ENCODE results near the gene CYRIA.

DNA sequence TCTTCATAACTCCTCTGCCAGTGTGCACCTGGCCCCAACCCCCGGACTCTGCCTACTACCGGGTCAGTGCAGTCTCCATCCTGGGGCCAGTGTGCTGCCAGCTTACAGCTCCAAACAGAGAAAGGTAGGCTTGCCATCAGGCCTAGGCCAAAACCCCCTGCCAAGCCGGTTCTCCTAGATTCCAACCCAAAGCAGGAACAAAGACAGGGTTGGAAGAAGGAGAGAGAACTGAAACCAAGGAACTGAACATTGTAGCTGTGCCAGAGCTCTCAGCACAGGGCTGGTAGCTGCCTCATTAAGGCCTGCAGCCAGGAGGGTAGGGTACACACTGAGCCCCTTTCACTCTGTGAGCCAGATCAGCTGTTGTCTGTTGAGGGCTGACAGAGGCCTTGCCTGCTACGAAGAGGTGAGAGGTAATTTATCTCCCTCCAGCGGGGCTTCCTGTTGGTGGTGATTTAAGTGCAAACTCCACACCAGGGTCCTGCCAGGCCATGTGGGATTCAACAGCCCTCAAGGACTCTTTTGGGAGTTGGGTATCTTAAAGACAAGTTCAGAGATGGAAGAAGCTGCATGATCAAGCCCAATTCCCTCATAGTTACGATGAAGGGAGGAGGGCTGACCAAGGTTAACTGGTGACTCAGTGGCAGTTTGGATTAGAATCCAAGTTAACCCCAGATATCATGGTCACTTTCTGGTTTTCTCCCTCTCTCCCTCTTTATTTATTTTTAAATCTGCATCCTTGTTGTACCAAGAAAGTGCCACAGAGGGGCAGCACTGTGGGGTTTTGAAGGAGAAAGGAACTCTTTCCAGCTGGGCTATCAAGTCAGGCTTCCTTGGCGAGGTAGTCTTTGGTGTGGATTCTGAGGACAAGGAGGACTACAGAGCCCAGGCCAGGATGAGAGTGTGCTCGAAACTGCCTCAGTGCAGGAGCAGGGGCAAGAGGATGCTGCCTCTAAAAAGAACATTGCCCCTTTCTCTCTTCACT is 48.1 kb downstream of the CYRIA start:
- TF ChIP-seq, protein P1, sequence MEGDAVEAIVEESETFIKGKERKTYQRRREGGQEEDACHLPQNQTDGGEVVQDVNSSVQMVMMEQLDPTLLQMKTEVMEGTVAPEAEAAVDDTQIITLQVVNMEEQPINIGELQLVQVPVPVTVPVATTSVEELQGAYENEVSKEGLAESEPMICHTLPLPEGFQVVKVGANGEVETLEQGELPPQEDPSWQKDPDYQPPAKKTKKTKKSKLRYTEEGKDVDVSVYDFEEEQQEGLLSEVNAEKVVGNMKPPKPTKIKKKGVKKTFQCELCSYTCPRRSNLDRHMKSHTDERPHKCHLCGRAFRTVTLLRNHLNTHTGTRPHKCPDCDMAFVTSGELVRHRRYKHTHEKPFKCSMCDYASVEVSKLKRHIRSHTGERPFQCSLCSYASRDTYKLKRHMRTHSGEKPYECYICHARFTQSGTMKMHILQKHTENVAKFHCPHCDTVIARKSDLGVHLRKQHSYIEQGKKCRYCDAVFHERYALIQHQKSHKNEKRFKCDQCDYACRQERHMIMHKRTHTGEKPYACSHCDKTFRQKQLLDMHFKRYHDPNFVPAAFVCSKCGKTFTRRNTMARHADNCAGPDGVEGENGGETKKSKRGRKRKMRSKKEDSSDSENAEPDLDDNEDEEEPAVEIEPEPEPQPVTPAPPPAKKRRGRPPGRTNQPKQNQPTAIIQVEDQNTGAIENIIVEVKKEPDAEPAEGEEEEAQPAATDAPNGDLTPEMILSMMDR (IDR thresholded peaks at IDR 0.05; ENCODE audit: low read depth, low read length) = peak; percentile 58
- no peak for TF ChIP-seq EZH2phosphoT487 (IDR thresholded peaks at IDR 0.05; ENCODE audit: low read depth)

Data from OCI-LY3 (cell line).